GM19351 (cell line): Measurements from ENCODE around the gene CDK12.

Source experiments
- ATAC-seq: cut with Tn5 transposase; IDR thresholded peaks from one replicate; pipeline ENCODE4 v1.9.1; 2021; ENCODE audit warnings: mild to moderate bottlenecking, moderate library complexity; ENCODE audit not compliant: unreplicated experiment

Gene CDK12

GRCh38 chr17:39579318-39580081 is 118.2 kb downstream of the CDK12 start:
- no peak for ATAC-seq

GRCh38 chr17:39580082-39580468 is 118.8 kb downstream of the CDK12 start:
- ATAC-seq, result no peak

- ATAC-seq, result no peak
Measured at GRCh38 chr17:39581071-39581758, 119.9 kb downstream of the CDK12 start.

GRCh38 chr17:39581759-39582085 is 120.4 kb downstream of the CDK12 start:
- ATAC-seq, result no peak

- ATAC-seq, result no peak
Measured at GRCh38 chr17:39582658-39583057, 121.4 kb downstream of the CDK12 start.
